Endothelial cell of umbilical vein (primary cell): ENCODE measurements around the gene POLR2F. TPM values are rescaled to one million over a fixed set of nuclear protein-coding genes. Genes with fewer than 3 reads are reported as not detected.

Experiments used
- BruUV-seq: library from RNA; stranded (reverse); fragments of 400-500 nt; replicated peaks from 2 replicates; lab custom pipeline; 2021; lab: Mats Ljungman, UMichigan
- CTCF ChIA-PET: fragments of 300-600, 350-600 bp; sonication (Branson Sonifier 250); formaldehyde crosslinking; loops from one replicate; lab custom pipeline; 2021; ENCODE audit warnings: antibody characterized with exemption, inconsistent platforms; lab: Charles Lee
- POLR2A ChIA-PET: fragments of 300-600, 350-600 bp; sonication (Branson Sonifier 250); formaldehyde crosslinking; loops from one replicate; lab custom pipeline; 2021; ENCODE audit warnings: antibody characterized with exemption, inconsistent platforms; lab: Charles Lee
- DNase-seq: peaks from one replicate; pipeline ENCODE4 v3.0.0-alpha.2; 2011; ENCODE audit warnings: low read depth, low spot score
- FAIRE-seq: peaks from 2 replicates; lab custom pipeline; 2011; peaks lifted over from hg19 to GRCh38; lab: Jason Lieb, UNC
- H2AFZ ChIP-seq: 2 replicates; pipeline ENCODE4 v1.6.0; 2012; ENCODE audit warnings: low read depth, low read length, control low read depth, inconsistent platforms
- H3K27ac ChIP-seq: 2 replicates; pipeline ENCODE4 v1.5.1; 2011; ENCODE audit warnings: low read depth, mild to moderate bottlenecking, control low read depth, low read length, moderate library complexity; ENCODE audit not compliant: insufficient read depth
- H3K27me3 ChIP-seq, 2 experiments: 2 replicates each; pipeline versions ENCODE4 v1.6.0 to v1.6.1; 2011; ENCODE audit warnings: low read length in 2 of 2, mixed read lengths in 1 of 2; ENCODE audit not compliant: control insufficient read depth in 2 of 2, insufficient read depth in 2 of 2
- H3K36me3 ChIP-seq, 2 experiments: 2 replicates in 1 of 2; 3 replicates in 1 of 2; pipeline ENCODE4 v1.5.1; 2011; ENCODE audit warnings: low read length in 2 of 2, mild to moderate bottlenecking in 1 of 2, moderate library complexity in 1 of 2; ENCODE audit not compliant: control insufficient read depth in 2 of 2, insufficient read depth in 2 of 2; ENCODE audit errors: extremely low read depth in 1 of 2
- H3K4me1 ChIP-seq: 3 replicates; pipeline ENCODE4 v1.5.1; 2011; ENCODE audit warnings: mild to moderate bottlenecking, low read length; ENCODE audit not compliant: control insufficient read depth, insufficient read depth; ENCODE audit errors: extremely low read depth
- H3K4me2 ChIP-seq: 2 replicates; pipeline ENCODE4 v1.6.1; 2011; ENCODE audit warnings: low read length, control low read depth, mixed read lengths; ENCODE audit not compliant: insufficient read depth
- H3K4me3 ChIP-seq, 3 experiments: fragments of 200-600 bp in 1 of 3; sonication (generic), shearing (Covaris generic) in 1 of 3; replicated peaks in 1 of 3; 2 replicates each; pipeline ENCODE4 v1.5.1; 2011 to 2016; ENCODE audit warnings: control low read depth in 3 of 3, low read length in 3 of 3, mild to moderate bottlenecking in 2 of 3, inconsistent platforms in 1 of 3, low read depth in 1 of 3, moderate library complexity in 1 of 3; ENCODE audit not compliant: insufficient read depth in 1 of 3
- H3K79me2 ChIP-seq: 2 replicates; pipeline ENCODE4 v1.6.0; 2012; ENCODE audit warnings: low read length, inconsistent platforms; ENCODE audit not compliant: control insufficient read depth, insufficient read depth
- H3K9ac ChIP-seq: replicated peaks from 2 replicates; pipeline ENCODE3; 2011; ENCODE audit warnings: low read length, control low read depth; ENCODE audit not compliant: insufficient read depth; ENCODE audit errors: extremely low read depth
- H3K9me1 ChIP-seq: replicated peaks from 3 replicates; pipeline ENCODE4 v1.6.0; 2011; ENCODE audit warnings: mild to moderate bottlenecking, low read length; ENCODE audit not compliant: control insufficient read depth, insufficient read depth; ENCODE audit errors: extremely low read depth
- H3K9me3 ChIP-seq: replicated peaks from 2 replicates; pipeline ENCODE4 v1.5.1; 2012; ENCODE audit warnings: low read length, inconsistent platforms; ENCODE audit not compliant: control insufficient read depth, insufficient read depth
- H4K20me1 ChIP-seq: replicated peaks from 2 replicates; pipeline ENCODE3; 2011; ENCODE audit warnings: mild to moderate bottlenecking, low read length; ENCODE audit not compliant: control insufficient read depth, insufficient read depth; ENCODE audit errors: extremely low read depth
- CTCF ChIP-seq, 2 donors: IDR thresholded peaks; 1 replicate in 1 of 2; 2 replicates in 1 of 2; pipeline ENCODE4 v1.5.1; 2011; ENCODE audit warnings: low read length in 2 of 2, mild to moderate bottlenecking in 2 of 2, moderate library complexity in 2 of 2, control low read depth in 1 of 2, inconsistent platforms in 1 of 2, low read depth in 1 of 2; ENCODE audit not compliant: insufficient read depth in 1 of 2; ENCODE audit errors: extremely low read depth in 1 of 2
- EZH2 ChIP-seq: IDR thresholded peaks from 2 replicates; pipeline ENCODE4 v1.6.1; 2012; ENCODE audit warnings: borderline replicate concordance, low read depth, mild to moderate bottlenecking, moderate library complexity, low read length, inconsistent platforms; ENCODE audit not compliant: severe bottlenecking
- GATA2 ChIP-seq: IDR thresholded peaks from 2 replicates; pipeline ENCODE4 v1.7.0; 2011; ENCODE audit warnings: low read depth, mild to moderate bottlenecking, moderate library complexity, mixed read lengths, low read length; ENCODE audit not compliant: insufficient read length, insufficient read depth
- JUN ChIP-seq: IDR thresholded peaks from 2 replicates; pipeline ENCODE4 v1.6.1; 2011; ENCODE audit warnings: borderline replicate concordance, low read depth; ENCODE audit not compliant: insufficient read length, insufficient read depth
- dilution Hi-C: fragments of 300-500 bp; cut with MboI; formaldehyde crosslinking; loops from one replicate; pipeline ENCODE4 v1.15.0; 2019; ENCODE audit warnings: low sequenced_read_pairs; ENCODE audit not compliant: extremely low pct_ligation_motif_present
- intact Hi-C: fragments of 100-400 bp; cut with micrococcal nuclease; formaldehyde crosslinking; loops from one replicate; pipeline ENCODE4 v1.10.0; 2022
- polyA plus RNA-seq, 4 experiments: library from polyadenylated mRNA; depleted of rRNA in 3 of 4; stranded (reverse) in 3 of 4; unstranded in 1 of 4; fragments of >200 nt; gene quantifications; 2 replicates each; pipeline versions ENCODE4 v1.2.1 to v1.2.3, GENCODE V29; 2011 to 2012; ENCODE audit warnings: missing spikeins in 1 of 4
- total RNA-seq: library from RNA; stranded (reverse); gene quantifications from 2 replicates; pipeline ENCODE4 v1.2.3, GENCODE V29; 2021
- TF ChIP-seq, protein P1 (sequence below): IDR thresholded peaks from 2 replicates; pipeline ENCODE4 v1.6.1; 2011; ENCODE audit not compliant: insufficient read depth, insufficient read length

POLR2F gene
- total and polyA plus RNA-seq, 2 donors (not counting 3 experiments of a cell fraction or from before 2014, with no cell fraction given), result 106 to 112 TPM

- no peak overlapping the region for H3K9ac ChIP-seq
- CTCF ChIA-PET, result interaction anchor here (1.9 to 2.2 kb wide), 2 partner anchors 42 to 66 kb away, joined by 4 to 5 read pairs; no protein-coding TSS in a partner anchor
These were observed 24.1 kb upstream of the POLR2F start for GRCh38 chr22:37929390-37929789.

More at GRCh38 chr22:37929390-37929789, 24.1 kb upstream of the POLR2F start:
- TF ChIP-seq JUN (no peak), CTCF (IDR thresholded peaks at IDR 0.05; ENCODE audit: extremely low read depth in 1 of 2, insufficient read depth in 1 of 2, low read depth in 1 of 2, low read length in 2 of 2) (no peak), EZH2 (no peak), GATA2 (no peak)
- TF ChIP-seq, protein P1, sequence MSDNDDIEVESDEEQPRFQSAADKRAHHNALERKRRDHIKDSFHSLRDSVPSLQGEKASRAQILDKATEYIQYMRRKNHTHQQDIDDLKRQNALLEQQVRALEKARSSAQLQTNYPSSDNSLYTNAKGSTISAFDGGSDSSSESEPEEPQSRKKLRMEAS, result no peak
- H3K4me2 ChIP-seq, result no peak overlapping the region
- DNase-seq, result no peak
- H2AFZ ChIP-seq, result no peak overlapping the region
- no peaks in the 10 kb centered on the region for H3K9me1 ChIP-seq
- H3K27ac ChIP-seq, result no peak overlapping the region
- dilution Hi-C loops, result no loop called here
- H3K79me2 ChIP-seq, result no peaks in the 10 kb centered on the region
- BruUV-seq, result no TSS peak
- peaks cover 29% of the 10 kb centered on the region for H3K4me1 ChIP-seq
- no peak for FAIRE-seq
- H3K36me3 ChIP-seq, result peaks cover 5 to 36% of the 10 kb centered on the region in 2 experiments
- intact Hi-C loops, result no loop called here
- POLR2A ChIA-PET, result no interaction called here
- no peaks in the 10 kb centered on the region for H4K20me1 ChIP-seq
- H3K9me3 ChIP-seq, result no peaks in the 10 kb centered on the region
- no peaks in the 10 kb centered on the region for H3K27me3 ChIP-seq
- no peak overlapping the region for H3K4me3 ChIP-seq
